Progenitor cell of endocrine pancreas (in vitro differentiated cells): ENCODE data around the gene SRGAP1. TPM values are rescaled to one million over a fixed set of nuclear protein-coding genes. Genes with fewer than 3 reads are reported as not detected.
A peak's percentile ranks its signal among the peaks of the same experiment; 100 is the strongest.

Experiments used
- DNase-seq: peaks from one replicate; pipeline ENCODE4 v3.0.0; 2021; ENCODE audit warnings: low spot score; ENCODE audit not compliant: unreplicated experiment
- H3K27ac Mint-ChIP-seq: 2 replicates; pipeline ENCODE4 v1.8.0; 2021; ENCODE audit warnings: mild to moderate bottlenecking, moderate library complexity, mixed read lengths
- H3K27me3 Mint-ChIP-seq: 2 replicates; pipeline ENCODE4 v1.8.0; 2021; ENCODE audit warnings: mixed read lengths
- H3K36me3 Mint-ChIP-seq: 2 replicates; pipeline ENCODE4 v1.8.0; 2022; ENCODE audit warnings: mixed read lengths; ENCODE audit not compliant: insufficient read depth
- H3K4me1 Mint-ChIP-seq: 2 replicates; pipeline ENCODE4 v1.8.0; 2021; ENCODE audit warnings: low read depth, mixed read lengths
- H3K4me3 Mint-ChIP-seq: 2 replicates; pipeline ENCODE4 v1.8.0; 2021; ENCODE audit warnings: low read depth, mild to moderate bottlenecking, moderate library complexity, mixed read lengths
- H3K9me3 Mint-ChIP-seq: 2 replicates; pipeline ENCODE4 v1.8.0; 2021; ENCODE audit warnings: low read depth, mixed read lengths
- total RNA-seq: library from RNA; stranded (reverse); gene quantifications from 2 replicates; pipeline ENCODE4 v1.2.1, GENCODE V29; 2021
- TF ChIP-seq, protein P1 (sequence below): fragments of 200-600 bp; sonication (generic); IDR thresholded peaks from one replicate; pipeline ENCODE4 v1.5.0; 2021; ENCODE audit warnings: antibody characterized with exemption, mild to moderate bottlenecking; ENCODE audit not compliant: unreplicated experiment

SRGAP1 gene
- total RNA-seq, 1 donor from 2014 or later, result 23.1 TPM

DNA sequence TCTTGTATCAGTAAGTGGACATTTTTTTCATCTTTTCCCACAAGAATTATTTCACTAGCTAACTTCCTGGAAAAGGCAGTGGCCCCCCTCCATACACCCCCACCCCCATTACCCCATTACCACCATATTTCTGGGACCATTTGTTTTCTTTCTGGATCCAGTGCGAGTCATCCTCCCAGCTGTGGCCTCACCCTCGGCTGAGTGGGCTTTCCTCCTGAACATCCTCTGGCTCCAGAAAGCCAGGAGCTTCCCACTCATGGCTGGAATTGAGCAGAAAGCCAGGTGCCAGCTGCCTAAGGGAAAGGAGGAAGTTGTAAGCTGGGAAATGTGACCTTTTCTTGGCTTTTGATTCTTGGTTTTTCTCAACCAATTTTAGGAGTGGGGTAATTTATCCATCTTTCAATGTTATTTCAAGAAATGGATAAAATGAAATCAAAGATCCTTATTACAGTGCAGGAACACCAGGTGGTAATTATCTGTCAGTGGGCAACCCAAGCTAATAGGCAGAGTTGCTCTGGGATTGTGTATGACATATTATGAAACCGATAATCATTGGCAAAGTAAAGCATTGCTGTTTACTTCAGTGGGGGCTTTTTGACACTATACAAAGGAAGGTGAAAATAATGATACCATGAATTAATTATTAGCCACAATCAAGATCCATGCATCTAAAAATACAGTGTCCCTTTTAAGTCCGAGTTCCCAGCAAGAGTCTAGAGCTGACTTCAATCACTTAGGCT, 253.0 kb downstream of the SRGAP1 start:
- Mint-ChIP-seq H3K36me3 (peaks cover 9% of the 10 kb centered on the region), H3K4me3 (no peak overlapping the region), H3K4me1 (no peaks in the 10 kb centered on the region), H3K27me3 (no peaks in the 10 kb centered on the region), H3K9me3 (no peaks in the 10 kb centered on the region), H3K27ac (no peak overlapping the region)
- DNase-seq, result no peak
- TF ChIP-seq, protein P1, sequence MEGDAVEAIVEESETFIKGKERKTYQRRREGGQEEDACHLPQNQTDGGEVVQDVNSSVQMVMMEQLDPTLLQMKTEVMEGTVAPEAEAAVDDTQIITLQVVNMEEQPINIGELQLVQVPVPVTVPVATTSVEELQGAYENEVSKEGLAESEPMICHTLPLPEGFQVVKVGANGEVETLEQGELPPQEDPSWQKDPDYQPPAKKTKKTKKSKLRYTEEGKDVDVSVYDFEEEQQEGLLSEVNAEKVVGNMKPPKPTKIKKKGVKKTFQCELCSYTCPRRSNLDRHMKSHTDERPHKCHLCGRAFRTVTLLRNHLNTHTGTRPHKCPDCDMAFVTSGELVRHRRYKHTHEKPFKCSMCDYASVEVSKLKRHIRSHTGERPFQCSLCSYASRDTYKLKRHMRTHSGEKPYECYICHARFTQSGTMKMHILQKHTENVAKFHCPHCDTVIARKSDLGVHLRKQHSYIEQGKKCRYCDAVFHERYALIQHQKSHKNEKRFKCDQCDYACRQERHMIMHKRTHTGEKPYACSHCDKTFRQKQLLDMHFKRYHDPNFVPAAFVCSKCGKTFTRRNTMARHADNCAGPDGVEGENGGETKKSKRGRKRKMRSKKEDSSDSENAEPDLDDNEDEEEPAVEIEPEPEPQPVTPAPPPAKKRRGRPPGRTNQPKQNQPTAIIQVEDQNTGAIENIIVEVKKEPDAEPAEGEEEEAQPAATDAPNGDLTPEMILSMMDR, result no peak

DNA sequence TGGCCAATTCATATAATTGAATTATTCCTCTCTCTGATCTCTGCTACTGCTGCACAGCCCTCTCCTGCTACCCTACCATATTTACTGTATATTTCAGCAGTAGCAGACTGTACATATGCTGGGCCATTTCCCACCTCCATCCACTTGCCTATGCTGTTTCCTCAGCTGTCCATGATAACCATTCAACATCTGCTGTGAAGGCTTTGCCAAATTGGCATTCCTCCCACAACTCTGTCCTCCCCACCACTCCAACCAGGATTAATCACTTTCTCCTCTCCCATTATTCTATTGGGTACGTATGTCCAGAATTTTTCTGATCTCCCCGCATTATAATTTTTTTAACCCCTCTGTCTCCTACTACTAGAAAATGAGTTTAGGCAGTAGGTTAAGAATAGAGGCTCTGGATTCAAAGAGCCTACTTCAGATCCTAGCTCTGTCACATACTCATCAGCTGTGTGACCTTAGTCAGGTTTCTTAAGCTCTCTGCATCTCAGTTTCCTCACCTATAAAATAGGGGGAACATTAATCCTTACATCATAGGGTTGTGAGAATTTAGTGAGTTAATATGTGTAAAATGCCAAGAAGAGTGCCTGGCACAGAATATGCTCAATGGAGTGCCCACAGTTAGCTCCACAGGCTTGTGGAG, 254.3 kb downstream of the SRGAP1 start:
- Mint-ChIP-seq H3K27ac (peak overlapping the region; percentile 87), H3K4me3 (no peak overlapping the region), H3K27me3 (no peaks in the 10 kb centered on the region), H3K36me3 (peaks cover 9% of the 10 kb centered on the region), H3K9me3 (no peaks in the 10 kb centered on the region), H3K4me1 (no peaks in the 10 kb centered on the region)
- TF ChIP-seq, protein P1, result no peak
- no peak for DNase-seq

DNA sequence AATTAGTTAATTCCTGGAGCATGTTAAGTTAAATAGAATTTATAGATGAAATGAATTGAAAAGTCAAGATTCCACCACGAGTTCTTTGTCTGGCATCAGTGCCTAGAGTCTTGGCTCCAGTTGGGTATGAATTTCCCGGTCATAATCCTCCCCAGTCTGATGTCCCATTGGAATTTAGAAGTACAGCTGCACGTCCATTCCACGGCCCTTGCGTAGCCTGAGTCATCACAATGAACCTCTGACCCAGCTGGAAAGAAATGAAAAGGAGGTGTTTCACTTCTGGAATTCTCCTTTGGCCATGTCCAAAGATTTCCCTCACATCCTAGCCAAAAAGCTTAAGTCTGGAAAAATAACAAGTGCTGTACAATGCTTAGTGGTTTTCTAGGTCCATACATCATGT, 254.9 kb downstream of the SRGAP1 start:
- H3K27me3 Mint-ChIP-seq, result no peaks in the 10 kb centered on the region
- peaks cover 9% of the 10 kb centered on the region for H3K36me3 Mint-ChIP-seq
- TF ChIP-seq, protein P1, result no peak
- no peak for DNase-seq
- no peak overlapping the region for H3K27ac Mint-ChIP-seq
- no peak overlapping the region for H3K4me3 Mint-ChIP-seq
- H3K4me1 Mint-ChIP-seq, result no peaks in the 10 kb centered on the region
- no peaks in the 10 kb centered on the region for H3K9me3 Mint-ChIP-seq

DNA sequence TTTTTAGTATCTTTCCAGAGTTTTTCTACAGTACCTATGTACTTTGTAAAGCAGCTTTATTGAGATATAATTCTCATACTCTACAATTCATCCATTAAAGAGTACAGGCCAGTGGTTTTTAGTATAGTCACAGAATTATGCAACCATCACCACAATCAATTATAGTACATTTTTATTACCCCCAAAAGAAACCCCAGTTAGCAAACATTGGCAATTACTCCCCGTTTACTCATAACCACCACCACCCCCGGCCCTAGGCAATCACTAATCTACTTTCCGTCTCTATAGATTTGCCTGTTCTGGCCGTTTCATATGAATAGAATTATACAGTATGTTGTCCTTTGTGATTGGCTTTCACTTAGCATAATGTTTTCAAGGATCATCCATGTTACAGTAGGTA, 257.8 kb downstream of the SRGAP1 start:
- Mint-ChIP-seq H3K36me3 (peaks cover 10% of the 10 kb centered on the region), H3K9me3 (no peaks in the 10 kb centered on the region), H3K27ac (no peak overlapping the region), H3K27me3 (no peaks in the 10 kb centered on the region), H3K4me3 (no peak overlapping the region), H3K4me1 (no peaks in the 10 kb centered on the region)
- TF ChIP-seq, protein P1, result no peak
- no peak for DNase-seq

DNA sequence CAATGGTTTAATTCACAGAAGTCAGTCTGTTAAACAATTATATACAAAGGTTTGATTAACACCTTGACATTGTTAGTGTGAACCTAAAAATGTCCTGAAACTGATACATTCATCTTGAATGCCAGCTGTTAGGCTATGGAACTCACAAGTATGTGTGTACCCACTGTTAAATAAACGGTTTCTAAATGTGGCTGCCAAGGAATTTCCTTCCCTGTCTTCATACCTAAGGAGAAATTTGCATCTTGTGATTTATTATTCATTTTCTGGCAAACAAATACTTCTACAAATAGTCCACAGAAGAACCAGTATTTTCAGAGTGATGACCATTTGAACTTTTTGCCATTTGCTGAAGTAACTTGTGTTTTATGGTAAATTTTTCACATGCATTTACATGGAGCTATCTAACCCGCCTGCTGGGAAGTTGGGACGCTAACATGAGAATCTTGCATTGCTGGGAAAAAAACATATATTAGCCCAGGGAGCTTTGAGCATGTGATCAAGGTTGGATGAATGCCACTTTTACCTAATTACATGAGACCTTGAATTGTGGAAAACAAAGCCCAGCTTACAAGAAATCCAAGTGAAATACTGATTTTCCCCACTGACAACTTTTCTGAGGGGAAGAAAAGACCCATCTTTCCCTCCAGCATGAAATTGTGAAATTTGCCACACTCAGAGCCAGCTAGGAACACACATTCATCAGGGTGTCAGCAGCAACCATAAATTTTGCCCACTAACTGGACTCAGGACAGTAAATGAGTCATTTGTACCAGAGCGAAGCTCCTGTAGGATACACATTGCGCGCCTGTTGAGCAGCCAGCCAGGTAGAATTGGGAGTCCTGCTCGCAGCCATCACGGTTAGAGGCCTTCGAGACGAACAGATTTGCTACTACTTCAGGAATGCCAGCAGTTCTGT, 259.6 kb downstream of the SRGAP1 start:
- H3K36me3 Mint-ChIP-seq, result peaks cover 6% of the 10 kb centered on the region
- H3K4me1 Mint-ChIP-seq, result no peaks in the 10 kb centered on the region
- H3K9me3 Mint-ChIP-seq, result no peaks in the 10 kb centered on the region
- TF ChIP-seq, protein P1, result no peak
- H3K27me3 Mint-ChIP-seq, result no peaks in the 10 kb centered on the region
- no peak for DNase-seq
- H3K4me3 Mint-ChIP-seq, result no peak overlapping the region
- no peak overlapping the region for H3K27ac Mint-ChIP-seq
